HUES6 (cell line): ENCODE results near the gene XXYLT1.
A peak's percentile ranks its signal among the peaks of the same experiment; 100 is the strongest.

Experiments
- H3K27ac ChIP-seq: 2 replicates; pipeline ENCODE4 v1.7.0; 2013; ENCODE audit warnings: low read depth, mild to moderate bottlenecking, low read length, inconsistent platforms
- H3K27me3 ChIP-seq: 2 replicates; pipeline ENCODE4 v1.6.1; 2013; ENCODE audit warnings: low read length; ENCODE audit not compliant: control insufficient read depth, insufficient read depth
- H3K36me3 ChIP-seq: 2 replicates; pipeline ENCODE4 v1.6.1; 2013; ENCODE audit warnings: low read length; ENCODE audit not compliant: control insufficient read depth, insufficient read depth
- H3K4me1 ChIP-seq: 2 replicates; pipeline ENCODE4 v1.6.1; 2013; ENCODE audit warnings: low read length; ENCODE audit not compliant: control insufficient read depth, insufficient read depth
- H3K4me3 ChIP-seq: 2 replicates; pipeline ENCODE4 v1.5.1; 2013; ENCODE audit warnings: low read depth, low read length
- H3K9ac ChIP-seq: one replicate; pipeline ENCODE4 v1.6.1; 2013; ENCODE audit warnings: mild to moderate bottlenecking, low read length
- H3K9me3 ChIP-seq: 2 replicates; pipeline ENCODE4 v1.6.1; 2013; ENCODE audit warnings: low read depth, low read length; ENCODE audit not compliant: control insufficient read depth, insufficient read depth

Gene XXYLT1

DNA sequence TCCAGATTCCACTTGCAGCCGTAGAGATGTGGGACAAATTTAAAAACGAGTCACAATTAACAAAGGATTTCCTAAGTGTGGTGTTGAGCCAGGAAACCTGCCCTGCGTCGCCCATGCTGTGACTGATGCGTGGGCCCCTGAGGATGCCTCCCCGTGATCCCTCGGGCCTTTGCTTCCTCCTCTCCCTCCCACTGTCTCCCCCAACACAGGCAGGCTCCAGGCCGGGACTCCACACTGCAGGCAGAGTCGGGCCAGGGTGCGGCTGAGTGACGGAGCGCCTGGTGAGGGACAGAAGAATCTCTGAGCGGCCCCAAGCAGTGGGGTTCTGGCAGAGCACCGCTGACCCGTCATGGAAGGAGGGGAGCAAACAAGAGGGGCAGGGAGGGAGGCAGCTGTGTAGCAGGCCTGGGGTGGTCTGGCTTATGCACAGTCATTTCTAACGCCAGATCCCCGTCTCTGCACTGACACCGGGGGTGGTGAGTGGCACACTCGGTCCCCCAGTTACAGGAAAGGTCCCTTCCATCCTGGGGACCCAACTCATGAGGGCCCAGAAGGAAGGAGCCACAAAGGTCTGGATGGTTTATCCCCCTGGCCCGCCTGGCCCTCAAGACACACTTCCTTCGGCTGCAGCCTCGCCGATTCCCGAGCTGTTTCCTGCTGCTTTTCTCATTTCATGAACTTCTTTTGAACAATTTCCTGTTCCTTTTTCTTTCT lies 91.0 kb downstream of the XXYLT1 start:
- H3K4me3 ChIP-seq, result no peak overlapping the region
- H3K27me3 ChIP-seq, result no peaks in the 10 kb centered on the region
- no peak overlapping the region for H3K27ac ChIP-seq
- no peak overlapping the region for H3K9ac ChIP-seq
- H3K9me3 ChIP-seq, result no peaks in the 10 kb centered on the region
- H3K4me1 ChIP-seq, result peaks cover 40% of the 10 kb centered on the region
- H3K36me3 ChIP-seq, result peaks cover 6% of the 10 kb centered on the region; the same call in 1 of the 2 replicates

DNA sequence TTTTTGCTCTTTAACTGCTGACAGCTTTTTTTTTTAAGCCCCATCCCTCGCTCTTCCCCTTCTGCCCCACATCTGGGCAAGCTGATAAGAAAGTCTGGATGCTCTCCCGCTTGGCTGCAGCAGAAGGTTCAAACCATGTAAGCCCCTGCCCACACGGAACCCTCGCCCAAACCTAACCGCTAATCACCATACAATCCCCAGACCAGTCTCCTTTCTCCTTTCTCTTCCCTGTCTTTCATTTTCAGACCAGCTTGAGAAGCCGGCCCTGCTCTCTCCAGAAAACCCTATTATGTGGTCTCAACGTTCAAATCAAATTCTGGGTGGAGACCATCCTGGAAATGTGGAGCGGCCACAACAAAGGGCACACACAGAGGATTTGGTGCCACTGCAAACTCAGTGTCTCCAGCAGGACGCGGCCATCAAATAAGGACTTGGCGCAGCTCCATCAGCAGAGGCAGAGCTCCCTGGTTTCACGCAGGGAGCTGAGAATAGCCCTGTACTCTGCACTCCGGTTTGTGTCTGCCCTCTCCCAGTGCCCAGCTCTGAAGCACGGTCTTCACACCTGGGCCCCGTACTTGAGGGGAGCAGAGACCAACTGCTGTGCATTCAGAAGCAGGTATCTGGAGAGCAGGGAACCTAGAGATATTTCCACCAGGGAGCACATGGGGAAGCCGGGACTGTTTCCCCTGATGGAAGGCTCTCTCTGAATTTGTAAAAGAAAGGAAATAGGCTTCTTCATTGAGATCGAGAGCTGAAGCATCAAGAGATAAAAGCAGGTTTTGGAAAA lies 92.6 kb downstream of the XXYLT1 start:
- Histone ChIP-seq H3K4me1 (peaks cover 41% of the 10 kb centered on the region), H3K9ac (no peak overlapping the region), H3K9me3 (no peaks in the 10 kb centered on the region), H3K4me3 (no peak overlapping the region), H3K27me3 (no peaks in the 10 kb centered on the region), H3K36me3 (peaks cover 7% of the 10 kb centered on the region; the same call in 1 of the 2 replicates), H3K27ac (no peak overlapping the region)

DNA sequence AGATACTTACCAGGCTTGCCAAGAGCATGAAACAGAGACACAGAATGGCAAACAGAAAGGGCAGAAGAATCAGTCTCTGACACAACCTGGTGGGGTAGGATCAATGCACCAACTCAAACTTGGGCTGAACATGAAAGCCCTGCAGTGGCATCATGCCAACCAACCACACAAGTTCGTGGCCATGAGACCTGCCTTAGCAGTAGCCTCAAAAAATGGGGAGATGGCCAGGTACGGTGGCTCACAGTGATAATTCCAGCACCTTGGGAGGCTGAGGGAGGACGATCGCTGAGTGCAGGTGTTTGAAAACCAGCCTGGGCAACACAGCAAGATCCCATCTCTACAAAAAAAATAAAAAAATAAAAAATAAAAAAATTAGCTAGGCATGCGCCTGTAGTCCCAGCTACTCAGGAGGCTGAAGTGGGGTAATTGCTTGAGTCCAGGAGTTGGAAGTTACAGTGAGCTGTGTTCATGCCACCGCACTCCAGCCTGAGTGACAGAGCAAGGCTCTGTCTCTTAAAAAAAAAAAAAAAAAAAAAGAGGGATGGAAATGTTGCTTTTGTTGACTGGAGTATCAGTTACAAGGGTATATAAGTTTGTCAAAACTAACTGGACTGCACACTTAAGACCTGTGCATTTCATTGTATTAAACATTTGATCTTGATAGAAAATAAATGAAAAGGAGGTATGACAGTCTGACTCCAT lies 93.4 kb downstream of the XXYLT1 start:
- Histone ChIP-seq H3K9me3 (no peaks in the 10 kb centered on the region), H3K9ac (no peak overlapping the region), H3K27me3 (no peaks in the 10 kb centered on the region), H3K4me3 (no peak overlapping the region), H3K27ac (no peak overlapping the region), H3K36me3 (peaks cover 7% of the 10 kb centered on the region; the same call in 1 of the 2 replicates), H3K4me1 (peaks cover 41% of the 10 kb centered on the region)

GRCh38 chr3:195176776-195177175 lies 94.2 kb downstream of the XXYLT1 start:
- Histone ChIP-seq H3K27me3 (no peaks in the 10 kb centered on the region), H3K9ac (no peak overlapping the region), H3K27ac (no peak overlapping the region), H3K4me1 (peaks cover 41% of the 10 kb centered on the region), H3K9me3 (no peaks in the 10 kb centered on the region), H3K36me3 (peaks cover 7% of the 10 kb centered on the region; the same call in 1 of the 2 replicates), H3K4me3 (no peak overlapping the region)

DNA sequence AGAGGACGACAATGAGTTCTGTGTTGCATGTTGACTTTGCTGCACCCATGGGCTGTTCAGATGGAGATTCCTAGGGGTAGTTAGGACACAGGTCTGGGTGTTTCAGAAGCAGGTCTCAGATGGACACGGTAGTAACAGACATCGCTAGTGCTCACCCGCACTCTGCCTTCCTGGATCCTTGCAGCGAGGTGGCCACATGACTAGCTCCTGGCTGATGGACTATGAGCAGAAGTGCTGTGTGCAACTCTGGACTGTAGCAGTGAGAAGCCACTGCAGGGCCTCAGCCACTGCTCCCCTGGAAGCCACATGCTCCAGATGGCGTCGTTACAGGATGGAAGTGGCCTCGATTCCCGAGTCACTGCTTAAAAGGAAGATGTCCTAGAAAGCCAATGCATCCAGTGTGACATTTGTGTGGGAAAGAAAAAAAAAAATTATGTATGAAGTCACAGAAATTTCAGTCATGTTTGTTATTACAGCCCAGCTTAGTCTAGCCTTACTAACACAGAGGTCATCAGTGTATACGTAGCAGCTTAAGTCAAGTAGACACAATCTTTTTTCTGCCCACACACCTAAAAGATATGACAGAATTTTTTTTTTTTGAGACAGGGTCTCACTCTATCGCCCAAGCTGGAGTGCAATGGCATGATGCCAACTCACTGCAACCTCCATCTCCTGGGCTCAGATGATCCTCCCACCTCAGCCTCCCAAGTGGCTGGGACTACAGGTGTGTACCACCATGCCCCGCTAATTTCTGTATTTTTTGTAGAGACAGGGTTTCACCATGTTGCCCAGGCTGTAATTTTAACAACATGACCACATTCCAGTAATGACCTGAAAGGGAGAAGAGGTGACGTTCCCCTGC lies 95.3 kb downstream of the XXYLT1 start:
- peaks cover 38% of the 10 kb centered on the region for H3K4me1 ChIP-seq
- H3K9ac ChIP-seq, result no peak overlapping the region
- H3K36me3 ChIP-seq, result peaks cover 7% of the 10 kb centered on the region; the same call in 1 of the 2 replicates
- no peak overlapping the region for H3K4me3 ChIP-seq
- H3K27ac ChIP-seq, result no peak overlapping the region
- no peaks in the 10 kb centered on the region for H3K9me3 ChIP-seq
- no peaks in the 10 kb centered on the region for H3K27me3 ChIP-seq

DNA sequence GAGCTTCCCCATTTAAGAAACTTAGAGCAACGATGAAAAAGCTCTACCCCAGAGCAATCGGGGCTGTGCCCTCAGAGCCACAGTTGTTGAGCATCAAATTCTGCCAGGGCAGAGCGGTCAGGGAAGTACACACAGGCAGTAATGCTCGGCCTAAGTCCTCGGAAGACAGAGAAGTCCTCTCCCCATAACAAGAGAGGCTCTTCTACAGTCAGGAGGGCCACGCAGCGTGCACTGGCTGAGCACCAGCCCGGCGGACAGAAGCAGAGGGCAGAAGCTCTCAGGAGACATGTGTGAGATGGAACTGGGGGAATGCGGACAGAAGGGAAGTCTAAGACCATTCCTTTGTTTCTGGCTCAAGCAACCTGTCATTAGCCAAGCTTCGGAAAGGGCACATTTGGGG lies 95.9 kb downstream of the XXYLT1 start:
- peaks cover 7% of the 10 kb centered on the region; the same call in 1 of the 2 replicates for H3K36me3 ChIP-seq
- no peak overlapping the region for H3K9ac ChIP-seq
- no peak overlapping the region for H3K4me3 ChIP-seq
- peaks cover 31% of the 10 kb centered on the region for H3K4me1 ChIP-seq
- no peaks in the 10 kb centered on the region for H3K9me3 ChIP-seq
- H3K27me3 ChIP-seq, result no peaks in the 10 kb centered on the region
- no peak overlapping the region for H3K27ac ChIP-seq

DNA sequence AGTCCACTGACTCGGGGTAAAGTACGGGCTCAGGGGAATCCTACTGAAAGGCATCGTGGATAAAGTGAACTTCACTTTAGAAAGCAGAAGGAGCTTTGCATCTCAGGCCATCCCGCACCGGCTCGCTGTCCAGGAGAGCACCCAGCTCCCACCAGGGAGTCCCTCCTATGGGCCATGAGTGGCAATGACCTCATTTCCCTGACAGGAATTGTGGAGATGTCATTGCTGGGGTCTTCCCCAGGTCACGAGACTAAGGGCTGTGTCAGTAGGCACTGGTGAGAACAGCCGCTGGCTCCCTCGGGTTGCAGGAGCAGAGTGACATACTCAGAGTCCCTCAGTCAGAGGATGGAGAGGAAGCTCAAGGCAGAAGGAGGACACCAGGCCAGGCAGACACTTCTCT lies 97.3 kb downstream of the XXYLT1 start:
- Histone ChIP-seq H3K27me3 (no peaks in the 10 kb centered on the region), H3K4me1 (peaks cover 23% of the 10 kb centered on the region), H3K9ac (no peak overlapping the region), H3K4me3 (no peak overlapping the region), H3K36me3 (peaks cover 7% of the 10 kb centered on the region; the same call in 1 of the 2 replicates), H3K27ac (no peak overlapping the region), H3K9me3 (no peaks in the 10 kb centered on the region)

GRCh38 chr3:195172896-195173295 lies 98.1 kb downstream of the XXYLT1 start:
- peaks cover 21% of the 10 kb centered on the region for H3K4me1 ChIP-seq
- H3K9me3 ChIP-seq, result no peaks in the 10 kb centered on the region
- no peak overlapping the region for H3K4me3 ChIP-seq
- H3K27ac ChIP-seq, result peak overlapping the region; percentile 15; the same call in 1 of the 2 replicates
- H3K36me3 ChIP-seq, result peaks cover 7% of the 10 kb centered on the region; the same call in 1 of the 2 replicates
- H3K9ac ChIP-seq, result no peak overlapping the region
- H3K27me3 ChIP-seq, result no peaks in the 10 kb centered on the region

GRCh38 chr3:195172039-195172684 lies 98.8 kb downstream of the XXYLT1 start:
- no peaks in the 10 kb centered on the region for H3K9me3 ChIP-seq
- no peak overlapping the region for H3K9ac ChIP-seq
- no peak overlapping the region for H3K4me3 ChIP-seq
- peaks cover 21% of the 10 kb centered on the region for H3K4me1 ChIP-seq
- H3K36me3 ChIP-seq, result peaks cover 7% of the 10 kb centered on the region; the same call in 1 of the 2 replicates
- H3K27ac ChIP-seq, result peak overlapping the region; percentile 15; the same call in 1 of the 2 replicates
- H3K27me3 ChIP-seq, result no peaks in the 10 kb centered on the region
